H9 (cell line): Measurements from ENCODE around the gene MAD1L1. TPM values are rescaled to one million over a fixed set of nuclear protein-coding genes. Genes with fewer than 3 reads are reported as not detected.

Experiments
- DNase-seq: peaks from one replicate; pipeline ENCODE4 v3.0.0-alpha.2; 2017
- H2AFZ ChIP-seq: one replicate; pipeline ENCODE4 v1.6.1; 2013; ENCODE audit warnings: mild to moderate bottlenecking, low read length, control low read depth, moderate library complexity
- H2AK5ac ChIP-seq: 2 replicates; pipeline ENCODE4 v1.6.1; 2013; ENCODE audit warnings: low read length, control low read depth, mixed read lengths; ENCODE audit not compliant: insufficient read length
- H2BK120ac ChIP-seq: one replicate; pipeline ENCODE4 v1.6.1; 2013; ENCODE audit warnings: low read depth, mild to moderate bottlenecking, low read length, control low read depth, inconsistent platforms; ENCODE audit not compliant: poor library complexity, severe bottlenecking
- H2BK12ac ChIP-seq: 2 replicates; pipeline ENCODE4 v1.6.1; 2013; ENCODE audit warnings: low read length, control low read depth, mixed read lengths, low read depth; ENCODE audit not compliant: insufficient read length
- H2BK15ac ChIP-seq: 2 replicates; pipeline ENCODE4 v1.6.1; 2013; ENCODE audit warnings: low read depth, low read length, control low read depth
- H2BK20ac ChIP-seq: one replicate; pipeline ENCODE4 v1.6.1; 2013; ENCODE audit warnings: low read depth, mild to moderate bottlenecking, low read length, control low read depth, inconsistent platforms; ENCODE audit not compliant: poor library complexity, severe bottlenecking
- H2BK5ac ChIP-seq: 2 replicates; pipeline ENCODE4 v1.6.1; 2013; ENCODE audit warnings: low read length, control low read depth, mixed read lengths; ENCODE audit not compliant: insufficient read length
- H3K14ac ChIP-seq: 2 replicates; pipeline ENCODE4 v1.6.1; 2013; ENCODE audit warnings: low read length, control low read depth; ENCODE audit not compliant: insufficient read depth
- H3K18ac ChIP-seq: 2 replicates; pipeline ENCODE4 v1.6.1; 2013; ENCODE audit warnings: low read depth, mild to moderate bottlenecking, mixed read lengths, low read length, control low read depth; ENCODE audit not compliant: insufficient read length
- H3K23ac ChIP-seq: 2 replicates; pipeline ENCODE4 v1.6.1; 2013; ENCODE audit warnings: low read length, control low read depth, mixed read lengths, low read depth; ENCODE audit not compliant: insufficient read length
- H3K23me2 ChIP-seq: 2 replicates; pipeline ENCODE4 v1.6.1; 2013; ENCODE audit warnings: low read depth, mild to moderate bottlenecking, mixed read lengths, low read length, control low read depth; ENCODE audit not compliant: insufficient read length, poor library complexity, severe bottlenecking
- H3K27ac ChIP-seq: 2 replicates; pipeline ENCODE4 v1.5.1; 2013; ENCODE audit warnings: low read length, control low read depth, mixed read lengths, low read depth; ENCODE audit not compliant: insufficient read length
- H3K27me3 ChIP-seq: 2 replicates; pipeline ENCODE4 v1.6.1; 2013; ENCODE audit warnings: low read length, control low read depth, inconsistent platforms; ENCODE audit not compliant: insufficient read depth
- H3K4ac ChIP-seq: 2 replicates; pipeline ENCODE4 v1.6.1; 2013; ENCODE audit warnings: low read depth, mild to moderate bottlenecking, control low read depth, inconsistent platforms, low read length, moderate library complexity
- H3K4me1 ChIP-seq: 2 replicates; pipeline ENCODE4 v1.6.1; 2013; ENCODE audit warnings: low read length, control low read depth, inconsistent platforms; ENCODE audit not compliant: insufficient read depth
- H3K4me2 ChIP-seq: 2 replicates; pipeline ENCODE4 v1.6.1; 2013; ENCODE audit warnings: low read length, control low read depth, mixed read lengths; ENCODE audit not compliant: insufficient read length, insufficient read depth
- H3K56ac ChIP-seq: 2 replicates; pipeline ENCODE4 v1.6.1; 2013; ENCODE audit warnings: low read depth, mild to moderate bottlenecking, mixed read lengths, low read length, control low read depth; ENCODE audit not compliant: insufficient read length
- H3K79me1 ChIP-seq: 2 replicates; pipeline ENCODE4 v1.6.1; 2013; ENCODE audit warnings: low read depth, mild to moderate bottlenecking, moderate library complexity, low read length, control low read depth, inconsistent platforms; ENCODE audit not compliant: insufficient read depth, poor library complexity, severe bottlenecking
- H3K79me2 ChIP-seq: 2 replicates; pipeline ENCODE4 v1.6.1; 2013; ENCODE audit warnings: low read length, control low read depth, inconsistent platforms; ENCODE audit not compliant: insufficient read depth
- H3K9ac ChIP-seq: 2 replicates; pipeline ENCODE4 v1.6.1; 2013; ENCODE audit warnings: low read length, control low read depth, mixed read lengths; ENCODE audit not compliant: insufficient read length; ENCODE audit errors: extremely low read depth
- H3K9me3 ChIP-seq: one replicate; pipeline ENCODE4 v1.6.1; 2013; ENCODE audit warnings: low read depth, low read length, inconsistent platforms; ENCODE audit not compliant: control insufficient read depth
- H3T11ph ChIP-seq: one replicate; pipeline ENCODE4 v1.6.1; 2013; ENCODE audit warnings: mild to moderate bottlenecking, low read length, control low read depth, inconsistent platforms
- H4K20me1 ChIP-seq: one replicate; pipeline ENCODE4 v1.6.1; 2013; ENCODE audit not compliant: control insufficient read depth, insufficient read length, insufficient read depth
- H4K5ac ChIP-seq: 2 replicates; pipeline ENCODE4 v1.6.1; 2013; ENCODE audit warnings: low read depth, mild to moderate bottlenecking, mixed read lengths, low read length, control low read depth; ENCODE audit not compliant: insufficient read length
- H4K8ac ChIP-seq: replicated peaks from 2 replicates; pipeline ENCODE4 v1.6.1; 2013; ENCODE audit warnings: low read length, control low read depth, mixed read lengths, low read depth; ENCODE audit not compliant: insufficient read length
- H4K91ac ChIP-seq: 2 replicates; pipeline ENCODE4 v1.6.1; 2013; ENCODE audit warnings: low read depth, mild to moderate bottlenecking, moderate library complexity, mixed read lengths, low read length, control low read depth; ENCODE audit not compliant: insufficient read length
- H3K27ac Mint-ChIP-seq, 3 experiments: 2 replicates in 2 of 3; 3 replicates in 1 of 3; pipeline ENCODE4 v1.8.0; 2020 to 2021; ENCODE audit warnings: mixed read lengths in 3 of 3, mild to moderate bottlenecking in 1 of 3, moderate library complexity in 1 of 3
- H3K27me3 Mint-ChIP-seq: 2 replicates; pipeline ENCODE4 v1.8.0; 2021; ENCODE audit warnings: low read depth, mild to moderate bottlenecking, moderate library complexity, mixed read lengths
- H3K36me3 Mint-ChIP-seq, 3 experiments: 2 replicates in 2 of 3; 3 replicates in 1 of 3; pipeline ENCODE4 v1.8.0; 2020 to 2021; ENCODE audit warnings: low read depth in 3 of 3, mixed read lengths in 3 of 3; ENCODE audit not compliant: insufficient read depth in 1 of 3
- H3K4me1 Mint-ChIP-seq, 2 experiments: 2 replicates each; pipeline ENCODE4 v1.8.0; 2020; ENCODE audit warnings: mixed read lengths in 2 of 2
- H3K4me3 Mint-ChIP-seq, 2 experiments: 2 replicates in 1 of 2; 3 replicates in 1 of 2; pipeline ENCODE4 v1.8.0; 2020 to 2021; ENCODE audit warnings: mild to moderate bottlenecking in 2 of 2, mixed read lengths in 2 of 2, moderate library complexity in 1 of 2
- H3K9me3 Mint-ChIP-seq, 2 experiments: 2 replicates in 1 of 2; 3 replicates in 1 of 2; pipeline ENCODE4 v1.8.0; 2020; ENCODE audit warnings: mild to moderate bottlenecking in 2 of 2, mixed read lengths in 2 of 2, moderate library complexity in 1 of 2
- WGBS: extraction: QIAGEN DNeasy Blood & Tissue Kit; methylation state at CpG from one replicate; pipeline ENCODE4 v1.1.7; 2013; ENCODE audit warnings: missing lambda C conversion rate, low lambda C conversion rate, mixed read lengths; ENCODE audit not compliant: insufficient read length; ENCODE audit errors: extremely low coverage; 5-methylcytosine and 5-hydroxymethylcytosine counted together
- total RNA-seq: library from RNA; stranded (reverse); gene quantifications from 2 replicates; pipeline ENCODE4 v1.2.1, GENCODE V29; 2021
- TF ChIP-seq, protein P1 (sequence below): fragments of 200-600 bp; sonication (generic); conservative IDR thresholded peaks from 3 replicates; pipeline ENCODE4 v1.8.0; 2021; ENCODE audit warnings: antibody characterized with exemption, mild to moderate bottlenecking

MAD1L1 gene
- total RNA-seq, 1 experiment from 2014 or later: 39.0 TPM

DNA sequence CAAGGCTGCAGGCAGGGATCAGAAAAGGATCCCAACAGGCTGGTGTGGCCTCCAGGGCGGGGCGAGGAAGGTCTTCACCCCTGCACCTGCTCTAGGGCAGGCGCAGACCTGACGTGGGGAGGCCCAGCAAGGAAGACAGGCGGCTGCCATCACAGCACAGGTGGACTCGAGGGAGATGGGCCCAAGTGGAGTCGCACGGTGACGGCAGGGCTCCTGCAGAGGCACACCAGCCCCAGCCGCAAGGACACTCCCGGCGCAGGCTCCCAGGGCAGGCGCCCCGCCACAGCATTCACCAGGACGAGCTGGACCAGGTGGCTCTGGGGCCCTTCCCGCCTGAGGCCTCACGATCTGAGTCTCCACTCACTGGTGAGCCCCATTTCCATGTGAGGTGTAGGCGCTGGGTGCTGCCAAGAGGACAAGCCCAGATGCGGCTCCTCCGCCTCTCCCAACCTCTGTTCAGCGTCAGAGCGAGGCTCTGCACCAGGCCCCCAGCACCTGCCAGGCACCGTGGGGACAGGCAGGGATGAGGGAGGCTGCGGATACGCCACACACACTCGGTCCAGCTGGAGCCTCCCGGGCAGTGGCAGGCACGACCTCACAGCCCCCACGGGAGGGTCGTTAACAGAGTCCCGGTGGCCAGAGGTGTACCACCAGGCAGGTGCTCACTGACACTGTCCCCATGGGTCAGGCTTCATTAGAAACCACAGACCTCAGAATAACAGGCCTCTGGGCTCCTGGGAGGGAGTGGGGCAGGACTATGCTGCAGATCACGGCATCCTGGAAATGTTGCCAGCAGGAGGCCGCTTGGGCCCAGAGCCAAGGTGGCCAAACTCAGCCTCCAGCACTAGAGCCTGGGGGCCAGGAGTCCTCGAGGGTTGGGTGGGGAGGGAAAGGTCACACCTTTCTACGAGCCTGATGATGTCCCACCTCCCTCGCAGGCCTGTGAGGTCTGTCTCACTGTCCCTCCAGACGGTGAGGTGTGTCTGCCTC, 111.6 kb downstream of the MAD1L1 start:
- H3K23me2 ChIP-seq: no peaks in the 10 kb centered on the region
- H3K79me2 ChIP-seq: no peaks in the 10 kb centered on the region
- H3K9me3 ChIP-seq: no peaks in the 10 kb centered on the region
- H4K20me1 ChIP-seq: no peaks in the 10 kb centered on the region
- no peak overlapping the region for H4K8ac ChIP-seq
- no peak overlapping the region for H3T11ph ChIP-seq
- H3K79me1 ChIP-seq: no peaks in the 10 kb centered on the region
- H3K4me1 ChIP-seq: no peaks in the 10 kb centered on the region
- H3K9me3 Mint-ChIP-seq: no peaks in the 10 kb centered on the region
- no peak overlapping the region for H2BK15ac ChIP-seq
- H2BK5ac ChIP-seq: no peak overlapping the region
- no peak overlapping the region for H4K91ac ChIP-seq
- no peaks in the 10 kb centered on the region; the same call in 1 of the 2 replicates for H3K27me3 Mint-ChIP-seq
- H3K23ac ChIP-seq: no peak overlapping the region
- no peak overlapping the region for H4K5ac ChIP-seq
- H3K56ac ChIP-seq: no peak overlapping the region
- H3K36me3 Mint-ChIP-seq: peaks cover 2 to 4% (median 4%) of the 10 kb centered on the region in 3 experiments; a peak in 3 of 7 replicates
- peak overlapping the region in 1 of 3 experiments; percentile 94; a peak in 1 of 7 replicates for H3K27ac Mint-ChIP-seq
- no peak overlapping the region for H2BK12ac ChIP-seq
- no peak overlapping the region for H2BK20ac ChIP-seq
- no peak overlapping the region for H2BK120ac ChIP-seq
- H3K4me2 ChIP-seq: no peak overlapping the region
- H3K4me1 Mint-ChIP-seq: no peaks in the 10 kb centered on the region
- no peak overlapping the region for H3K4ac ChIP-seq
- no peak overlapping the region for H3K27ac ChIP-seq
- H3K4me3 Mint-ChIP-seq: no peak overlapping the region
- H3K14ac ChIP-seq: no peak overlapping the region; the same call in 1 of the 2 replicates
- no peaks in the 10 kb centered on the region for H3K27me3 ChIP-seq
- no peak overlapping the region for H2AFZ ChIP-seq
- H3K9ac ChIP-seq: no peak overlapping the region
- TF ChIP-seq, protein P1, sequence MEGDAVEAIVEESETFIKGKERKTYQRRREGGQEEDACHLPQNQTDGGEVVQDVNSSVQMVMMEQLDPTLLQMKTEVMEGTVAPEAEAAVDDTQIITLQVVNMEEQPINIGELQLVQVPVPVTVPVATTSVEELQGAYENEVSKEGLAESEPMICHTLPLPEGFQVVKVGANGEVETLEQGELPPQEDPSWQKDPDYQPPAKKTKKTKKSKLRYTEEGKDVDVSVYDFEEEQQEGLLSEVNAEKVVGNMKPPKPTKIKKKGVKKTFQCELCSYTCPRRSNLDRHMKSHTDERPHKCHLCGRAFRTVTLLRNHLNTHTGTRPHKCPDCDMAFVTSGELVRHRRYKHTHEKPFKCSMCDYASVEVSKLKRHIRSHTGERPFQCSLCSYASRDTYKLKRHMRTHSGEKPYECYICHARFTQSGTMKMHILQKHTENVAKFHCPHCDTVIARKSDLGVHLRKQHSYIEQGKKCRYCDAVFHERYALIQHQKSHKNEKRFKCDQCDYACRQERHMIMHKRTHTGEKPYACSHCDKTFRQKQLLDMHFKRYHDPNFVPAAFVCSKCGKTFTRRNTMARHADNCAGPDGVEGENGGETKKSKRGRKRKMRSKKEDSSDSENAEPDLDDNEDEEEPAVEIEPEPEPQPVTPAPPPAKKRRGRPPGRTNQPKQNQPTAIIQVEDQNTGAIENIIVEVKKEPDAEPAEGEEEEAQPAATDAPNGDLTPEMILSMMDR: no peak
- H2AK5ac ChIP-seq: no peak overlapping the region
- WGBS: no CpG with 5 or more reads among the region's 37 CpGs
- H3K18ac ChIP-seq: no peak overlapping the region
- no peak for DNase-seq
